Endometrial microvascular endothelial cells (primary cell): ENCODE results near the gene IL31. TPM values are rescaled to one million over a fixed set of nuclear protein-coding genes. Genes with fewer than 3 reads are reported as not detected.
"Not testable (repeated sequence)": the region's sequence is repeated elsewhere in the genome, so short reads cannot be mapped to it uniquely, and the experiment has no call there.

ENCODE experiments used
- in situ Hi-C: cut with HindIII; loops from 2 replicates; pipeline ENCODE4 v1.10.0; 2017; ENCODE audit warnings: low sequenced_read_pairs, low pct_unique_long_range_greater_than_20kb; ENCODE audit errors: inconsistent ontology term
- total RNA-seq: library from RNA; depleted of rRNA; stranded (reverse); fragments of >200 nt; gene quantifications from one replicate; pipeline ENCODE4 v1.2.3, GENCODE V29; 2015; ENCODE audit errors: inconsistent ontology term

The IL31 gene
- not detected for total RNA-seq

DNA sequence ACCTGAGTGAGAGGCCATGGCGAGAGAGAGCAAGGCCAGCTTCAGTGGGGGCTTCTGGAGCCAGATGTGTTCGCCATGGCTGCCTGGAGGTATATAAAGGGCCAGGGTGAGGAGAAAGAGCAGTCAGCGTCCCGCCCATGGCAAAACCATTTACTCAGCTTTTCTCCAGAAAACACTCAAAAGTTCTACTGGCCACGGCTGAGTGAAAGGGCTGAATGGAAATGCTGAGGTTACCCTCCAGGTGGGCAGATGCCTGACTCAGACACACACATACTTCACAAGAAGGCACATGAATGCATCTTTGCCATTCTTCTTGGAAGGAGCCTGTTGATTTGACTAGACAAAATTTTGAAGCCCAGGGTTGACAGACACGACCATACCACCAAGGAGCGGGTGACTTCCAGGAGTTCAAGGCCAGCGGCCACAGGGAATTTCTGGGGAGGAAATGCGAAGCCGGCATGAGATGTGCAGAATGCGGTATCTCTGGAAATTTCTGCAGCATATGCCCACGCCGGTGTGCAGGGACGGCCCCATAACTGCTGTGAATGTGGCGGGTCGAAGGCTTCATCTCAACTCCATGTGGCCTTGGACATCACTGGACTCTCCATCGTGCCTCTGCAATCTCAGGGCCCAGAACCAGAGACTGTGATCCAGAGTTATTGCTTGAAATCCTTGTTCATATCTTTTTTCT lies at the start of gene IL31:
IL31 (minus strand) TSS at position 67 of the 691 bp plus-strand sequence; CDS start at position 18, 49 bp downstream.
- in situ Hi-C loops: no loop called here

DNA sequence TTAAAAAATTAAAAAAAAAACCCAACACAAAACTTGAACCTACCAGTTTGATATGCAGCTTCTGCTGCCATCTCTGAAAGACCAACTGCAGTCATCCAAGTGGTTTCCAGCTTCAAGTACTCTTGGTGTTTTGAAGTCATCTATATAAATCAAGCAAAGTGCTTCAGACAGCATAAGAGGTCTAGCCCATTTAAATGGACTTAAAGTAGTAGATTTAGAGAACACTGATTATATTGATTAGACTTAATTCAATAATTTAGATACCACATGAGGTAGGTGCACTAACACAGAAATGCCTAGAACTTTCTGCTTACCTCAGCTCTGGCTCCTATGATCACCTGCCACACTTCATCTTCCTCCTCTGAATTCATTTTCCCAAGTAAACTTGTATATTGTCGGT lies 42.4 kb upstream of the IL31 start:
- in situ Hi-C loops: no loop called here

DNA sequence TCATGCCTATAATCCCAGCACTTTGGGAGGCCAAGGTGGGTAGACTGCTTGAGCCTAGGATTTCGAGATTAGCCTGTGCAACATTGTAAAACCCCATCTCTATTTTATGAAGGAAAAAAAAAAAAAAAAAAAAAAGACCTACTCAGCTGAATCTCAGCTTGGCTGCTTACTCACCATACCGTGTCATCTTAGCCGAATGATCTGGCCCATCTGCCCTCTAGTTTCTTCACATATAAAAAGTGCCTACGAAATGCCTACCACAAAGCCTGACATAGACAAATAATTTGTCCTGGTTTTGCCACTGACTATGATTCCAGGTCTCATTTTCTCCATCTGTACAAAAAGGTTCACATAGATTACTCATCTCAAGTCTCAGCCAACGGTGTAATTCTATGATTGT lies 41.8 kb upstream of the IL31 start:
- in situ Hi-C loops: no loop called here

DNA sequence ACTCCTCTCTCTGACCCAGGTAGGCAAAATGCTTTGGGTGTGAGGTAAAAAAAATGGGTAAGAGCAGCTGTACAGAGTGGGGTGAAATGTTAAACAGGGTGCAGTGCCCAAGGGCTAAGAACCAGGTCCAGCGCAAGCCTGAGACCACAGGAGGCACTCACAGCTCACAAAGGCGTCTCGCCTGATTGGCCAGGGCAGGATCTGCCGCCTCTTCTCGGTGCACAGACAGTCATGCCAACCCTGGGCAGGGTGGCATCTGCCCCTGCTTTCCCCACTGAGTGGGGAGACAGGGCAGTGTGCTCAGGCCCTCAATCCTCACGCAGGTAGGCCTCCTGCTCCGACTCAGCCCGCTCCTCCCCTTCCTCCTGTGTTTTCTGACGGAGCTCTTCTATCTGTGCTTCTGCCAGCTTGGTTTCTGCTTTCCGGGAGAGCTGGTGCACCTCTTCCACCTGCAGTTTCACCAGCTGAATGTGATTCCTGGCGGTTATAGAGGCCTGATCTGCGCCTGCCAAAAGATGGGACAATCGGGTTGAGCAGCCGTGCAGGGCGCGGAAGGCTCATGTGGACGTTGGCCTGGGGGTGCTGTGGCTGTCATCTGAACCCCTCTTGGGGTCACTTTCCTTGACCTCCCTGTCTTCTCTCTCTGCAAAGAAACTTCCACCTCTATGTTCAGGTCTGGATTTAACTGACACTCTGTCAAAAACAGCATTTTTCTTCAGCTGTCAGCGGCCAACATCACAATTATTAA lies 34.2 kb upstream of the IL31 start:
- in situ Hi-C loops: no loop called here

DNA sequence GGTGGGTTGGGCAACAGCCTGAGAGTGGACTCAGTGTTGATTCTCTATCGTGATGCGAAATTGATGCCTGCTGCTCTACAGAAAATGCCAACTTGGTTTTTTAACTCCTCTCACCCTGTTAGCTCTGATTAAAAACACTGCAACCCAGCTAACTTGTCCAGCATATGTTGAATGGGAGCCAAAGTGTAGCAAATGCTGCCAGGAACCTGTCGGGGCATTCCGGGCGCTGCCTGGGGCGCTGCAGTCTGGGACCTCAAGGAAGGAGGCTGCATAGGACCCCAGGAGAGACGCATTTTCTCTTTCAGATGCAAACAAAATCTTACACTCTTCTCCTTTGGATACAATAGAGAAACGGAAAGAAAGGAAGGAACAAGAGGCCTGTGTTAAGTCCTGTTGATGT lies 33.4 kb upstream of the IL31 start:
- in situ Hi-C loops: no loop called here

DNA sequence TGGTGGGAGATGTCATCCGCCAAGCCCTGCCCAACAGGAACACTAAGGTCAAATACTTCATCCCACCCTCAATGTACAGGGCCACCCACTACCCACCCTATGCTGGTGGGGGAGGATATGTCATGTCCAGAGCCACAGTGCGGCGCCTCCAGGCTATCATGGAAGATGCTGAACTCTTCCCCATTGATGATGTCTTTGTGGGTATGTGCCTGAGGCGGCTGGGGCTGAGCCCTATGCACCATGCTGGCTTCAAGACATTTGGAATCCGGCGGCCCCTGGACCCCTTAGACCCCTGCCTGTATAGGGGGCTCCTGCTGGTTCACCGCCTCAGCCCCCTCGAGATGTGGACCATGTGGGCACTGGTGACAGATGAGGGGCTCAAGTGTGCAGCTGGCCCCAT lies 33.0 kb upstream of the IL31 start:
- in situ Hi-C loops: no loop called here

DNA sequence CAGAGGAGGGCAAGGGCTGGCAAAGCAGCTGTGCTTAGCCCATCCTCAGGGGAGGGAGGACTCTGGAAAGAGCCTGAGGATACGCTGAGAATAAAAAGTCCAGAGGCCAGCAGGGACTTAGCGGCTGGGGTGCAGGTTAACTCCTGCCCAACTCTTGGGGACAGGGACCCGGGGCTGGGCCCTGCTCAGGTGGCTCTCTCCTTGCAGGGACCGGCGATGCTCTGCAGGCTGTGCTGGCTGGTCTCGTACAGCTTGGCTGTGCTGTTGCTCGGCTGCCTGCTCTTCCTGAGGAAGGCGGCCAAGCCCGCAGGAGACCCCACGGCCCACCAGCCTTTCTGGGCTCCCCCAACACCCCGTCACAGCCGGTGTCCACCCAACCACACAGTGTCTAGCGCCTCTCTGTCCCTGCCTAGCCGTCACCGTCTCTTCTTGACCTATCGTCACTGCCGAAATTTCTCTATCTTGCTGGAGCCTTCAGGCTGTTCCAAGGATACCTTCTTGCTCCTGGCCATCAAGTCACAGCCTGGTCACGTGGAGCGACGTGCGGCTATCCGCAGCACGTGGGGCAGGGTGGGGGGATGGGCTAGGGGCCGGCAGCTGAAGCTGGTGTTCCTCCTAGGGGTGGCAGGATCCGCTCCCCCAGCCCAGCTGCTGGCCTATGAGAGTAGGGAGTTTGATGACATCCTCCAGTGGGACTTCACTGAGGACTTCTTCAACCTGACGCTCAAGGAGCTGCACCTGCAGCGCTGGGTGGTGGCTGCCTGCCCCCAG lies 32.3 kb upstream of the IL31 start:
- in situ Hi-C loops: no loop called here

DNA sequence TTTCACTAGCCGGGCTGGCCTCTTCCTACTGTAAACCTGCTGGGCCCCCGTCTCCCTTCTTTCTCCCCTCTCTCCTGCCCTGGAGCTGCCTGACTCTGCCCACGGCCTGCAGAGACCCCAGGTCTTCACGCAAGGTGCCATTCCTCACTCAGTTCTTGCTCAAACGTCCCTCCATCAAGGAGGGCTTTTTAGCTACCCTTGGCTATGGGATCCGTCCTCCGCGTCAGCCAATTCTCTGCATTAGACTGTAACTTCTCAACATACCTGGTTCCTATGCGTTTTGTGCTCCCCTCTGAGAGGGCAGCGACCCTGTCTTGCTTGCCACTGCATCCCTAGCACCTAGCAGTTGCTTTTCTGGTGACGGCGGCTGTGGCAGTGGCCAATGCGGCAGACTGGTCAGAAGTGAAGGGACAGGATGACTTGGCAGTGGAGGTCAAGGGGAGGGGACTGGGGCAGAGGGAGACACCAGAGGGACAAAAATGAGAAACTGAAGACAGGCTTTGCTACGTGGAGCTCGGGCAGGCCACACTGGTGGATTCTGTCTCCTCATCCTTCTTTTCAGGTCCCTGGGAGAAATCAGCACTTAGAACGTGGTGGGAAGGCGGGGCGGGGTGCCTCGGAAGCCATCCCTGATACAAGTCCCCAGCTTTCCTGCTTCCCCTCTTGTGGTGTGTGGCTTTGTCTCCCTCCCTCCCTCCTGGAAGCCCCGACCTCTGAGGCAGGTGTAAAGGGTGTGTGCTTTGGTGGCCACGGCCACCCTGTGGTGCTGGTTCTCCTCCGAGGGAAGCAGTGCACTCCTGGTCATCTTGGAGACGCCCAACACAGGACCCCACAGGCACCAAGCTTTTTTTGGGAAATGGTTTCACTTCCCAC lies 31.3 kb upstream of the IL31 start:
- in situ Hi-C loops: no loop called here

DNA sequence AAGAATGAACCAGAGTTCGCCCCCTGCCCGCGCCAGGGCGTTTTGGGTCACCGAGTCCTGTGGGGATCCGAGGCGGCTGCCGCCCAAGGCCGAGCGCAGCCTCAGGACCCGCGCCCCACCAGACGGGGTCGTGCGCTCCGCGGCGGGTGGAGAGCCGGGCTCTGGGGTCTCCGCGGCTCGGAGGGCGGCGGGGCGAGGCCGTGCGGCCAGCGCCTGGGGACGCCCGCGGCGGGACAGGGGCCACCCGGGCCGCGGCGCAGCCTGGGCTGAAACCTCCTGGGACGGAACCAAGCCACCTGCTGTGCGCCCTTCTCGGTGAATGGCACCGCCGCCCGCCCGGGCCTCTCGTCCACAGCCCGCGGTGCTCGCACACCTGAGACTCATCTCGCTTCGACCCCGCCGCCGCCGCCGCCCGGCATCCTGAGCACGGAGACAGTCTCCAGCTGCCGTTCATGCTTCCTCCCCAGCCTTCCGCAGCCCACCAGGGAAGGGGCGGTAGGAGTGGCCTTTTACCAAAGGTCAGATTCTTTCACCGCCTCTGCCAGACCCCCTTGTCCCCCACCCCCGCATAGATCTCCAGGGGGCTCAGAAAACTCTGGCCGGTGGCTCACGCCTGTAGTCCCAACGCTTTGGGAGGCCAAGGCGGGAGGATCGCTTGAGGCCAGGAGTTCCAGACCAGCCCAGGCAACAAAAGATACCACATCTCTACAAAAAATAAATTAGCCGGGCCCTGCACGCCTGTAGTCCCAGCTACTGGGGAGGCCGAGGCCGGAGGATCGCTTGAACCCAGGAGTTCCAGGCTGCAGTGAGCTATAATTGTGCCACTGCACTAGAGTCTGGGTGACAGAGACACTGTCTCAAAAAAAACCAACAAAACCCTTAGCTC lies 30.4 kb upstream of the IL31 start:
- in situ Hi-C loops: no loop called here

DNA sequence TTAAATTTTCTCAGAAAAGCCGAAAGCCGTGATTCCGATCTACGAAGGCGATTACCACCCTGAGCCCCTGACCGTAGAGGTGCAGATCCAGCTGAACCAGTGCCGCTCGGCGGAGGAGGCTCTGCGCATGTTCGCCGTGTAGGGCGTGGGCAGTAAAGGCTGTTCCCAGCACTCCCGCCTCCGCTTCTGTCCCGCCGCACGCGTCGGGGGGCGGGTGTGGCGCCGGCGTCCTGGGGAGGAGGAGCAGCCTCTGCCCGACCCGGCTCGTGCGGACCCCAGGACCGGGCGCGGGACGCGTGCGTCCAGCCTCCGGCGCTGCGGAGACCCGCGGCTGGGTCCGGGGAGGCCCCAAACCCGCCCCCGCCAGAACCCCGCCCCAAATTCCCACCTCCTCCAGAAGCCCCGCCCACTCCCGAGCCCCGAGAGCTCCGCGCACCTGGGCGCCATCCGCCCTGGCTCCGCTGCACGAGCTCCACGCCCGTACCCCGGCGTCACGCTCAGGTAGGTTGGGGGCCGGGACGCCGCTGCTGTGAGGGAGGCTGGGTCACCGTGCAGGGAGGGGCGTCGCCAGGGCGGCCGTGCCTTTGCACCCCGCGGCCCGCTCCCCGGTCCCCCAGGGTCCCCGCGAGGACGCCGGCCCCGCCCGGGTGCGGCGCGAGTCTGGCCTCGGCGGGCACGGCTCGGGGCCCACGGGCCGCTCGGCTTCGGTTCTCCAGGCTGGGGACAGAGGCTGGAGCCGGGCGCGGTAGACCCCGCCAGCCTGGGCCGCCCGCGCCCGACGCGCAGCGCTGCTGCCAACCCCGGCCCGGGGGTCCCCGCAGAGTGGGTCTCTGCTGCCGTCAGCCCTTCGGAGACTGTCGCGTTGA lies 29.5 kb upstream of the IL31 start, which contains the start of gene B3GNT4:
B3GNT4 (plus strand) TSS at position 409 of the 866 bp plus-strand sequence. CDS start 910 bp downstream, outside the sequence.
- in situ Hi-C loops: no loop called here

DNA sequence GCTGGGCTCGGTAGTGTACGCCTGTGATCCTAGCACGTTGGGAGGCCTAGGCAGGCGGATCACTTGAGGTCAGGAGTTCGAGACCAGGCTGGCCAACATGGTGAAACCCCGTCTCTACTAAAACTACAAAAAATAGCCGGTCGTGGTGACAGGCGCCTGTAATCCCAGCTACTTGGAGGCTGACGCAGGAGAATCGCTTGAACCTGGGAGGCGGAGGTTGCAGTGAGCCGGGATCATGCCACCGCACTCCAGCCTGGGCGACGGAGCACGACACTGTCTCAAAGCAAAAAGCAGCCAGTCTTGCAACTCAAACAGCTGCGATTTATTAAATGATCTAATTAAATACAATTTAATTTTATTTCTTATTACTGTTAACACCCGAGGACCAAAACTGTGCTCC lies 28.8 kb upstream of the IL31 start:
- in situ Hi-C loops: not testable (repeated sequence)

DNA sequence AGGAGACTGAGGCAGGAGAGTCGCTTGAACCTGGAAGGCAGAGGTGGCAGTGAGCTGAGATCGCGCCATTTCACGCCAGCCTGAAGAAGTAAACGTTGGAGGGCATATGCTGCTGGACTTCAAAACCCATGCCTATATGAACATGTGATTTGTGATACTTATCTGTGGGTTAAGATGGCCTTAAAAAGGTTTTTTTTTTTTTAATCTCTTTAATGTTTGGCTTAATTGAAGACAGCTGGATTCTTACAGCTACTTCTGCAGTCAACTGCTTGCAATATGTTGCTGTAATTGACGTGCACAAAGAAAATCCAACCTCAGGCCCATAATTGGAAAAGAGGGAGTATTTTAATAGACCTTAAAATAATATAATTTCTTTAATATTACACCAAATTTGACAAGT lies 28.0 kb upstream of the IL31 start:
- in situ Hi-C loops: no loop called here

DNA sequence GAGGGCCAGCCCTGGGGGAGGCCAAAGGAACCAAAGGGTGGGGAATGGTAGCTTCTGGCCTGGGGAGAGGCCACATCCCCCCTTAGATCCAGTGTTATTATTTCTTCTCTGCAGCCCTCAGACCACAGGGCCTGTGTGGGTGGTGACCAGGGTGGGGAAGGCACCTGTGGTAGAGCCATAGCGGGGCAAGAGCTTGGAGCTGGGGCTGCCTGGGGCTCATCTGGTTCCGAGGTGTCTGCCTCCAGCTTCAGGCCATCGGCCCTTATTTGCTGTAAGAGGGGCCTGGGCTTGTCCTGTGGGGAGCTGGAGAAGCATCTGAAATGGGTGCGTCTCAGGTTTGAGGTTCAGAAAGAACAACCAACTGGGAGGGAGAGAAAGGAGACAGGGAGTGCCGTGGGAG lies 27.4 kb upstream of the IL31 start:
- in situ Hi-C loops: no loop called here

DNA sequence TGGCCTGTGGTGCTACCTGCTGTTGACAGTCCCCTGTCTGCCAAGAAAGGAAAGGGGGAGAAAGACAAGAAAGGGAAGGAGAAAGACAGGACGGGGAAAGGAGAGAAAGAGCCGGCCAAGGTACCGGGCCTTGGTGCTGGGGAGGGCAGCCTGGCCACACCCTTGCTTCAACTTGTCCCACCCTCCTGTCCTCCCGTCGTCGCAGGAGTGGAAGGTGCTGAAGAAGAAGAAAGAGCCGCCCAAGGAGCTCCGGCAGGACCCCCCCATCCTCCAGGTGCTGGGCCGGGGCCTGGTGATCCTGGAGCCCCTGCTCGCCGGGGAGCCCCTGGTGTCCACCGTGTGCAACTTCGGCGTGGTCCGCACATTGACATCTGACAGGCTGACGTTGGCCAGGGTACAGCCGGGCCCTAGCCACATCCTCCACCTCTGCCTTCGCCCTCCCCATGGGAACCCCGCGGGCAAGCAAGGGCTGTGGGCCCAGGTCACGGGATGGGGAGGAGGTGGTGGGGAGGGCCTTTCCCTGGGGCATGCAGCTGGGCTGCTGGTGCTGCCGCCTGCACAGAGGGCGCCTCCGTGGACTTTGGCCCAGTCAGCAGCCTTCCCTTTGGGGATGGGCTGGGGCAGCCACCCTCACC lies 26.6 kb upstream of the IL31 start:
- in situ Hi-C loops: no loop called here

DNA sequence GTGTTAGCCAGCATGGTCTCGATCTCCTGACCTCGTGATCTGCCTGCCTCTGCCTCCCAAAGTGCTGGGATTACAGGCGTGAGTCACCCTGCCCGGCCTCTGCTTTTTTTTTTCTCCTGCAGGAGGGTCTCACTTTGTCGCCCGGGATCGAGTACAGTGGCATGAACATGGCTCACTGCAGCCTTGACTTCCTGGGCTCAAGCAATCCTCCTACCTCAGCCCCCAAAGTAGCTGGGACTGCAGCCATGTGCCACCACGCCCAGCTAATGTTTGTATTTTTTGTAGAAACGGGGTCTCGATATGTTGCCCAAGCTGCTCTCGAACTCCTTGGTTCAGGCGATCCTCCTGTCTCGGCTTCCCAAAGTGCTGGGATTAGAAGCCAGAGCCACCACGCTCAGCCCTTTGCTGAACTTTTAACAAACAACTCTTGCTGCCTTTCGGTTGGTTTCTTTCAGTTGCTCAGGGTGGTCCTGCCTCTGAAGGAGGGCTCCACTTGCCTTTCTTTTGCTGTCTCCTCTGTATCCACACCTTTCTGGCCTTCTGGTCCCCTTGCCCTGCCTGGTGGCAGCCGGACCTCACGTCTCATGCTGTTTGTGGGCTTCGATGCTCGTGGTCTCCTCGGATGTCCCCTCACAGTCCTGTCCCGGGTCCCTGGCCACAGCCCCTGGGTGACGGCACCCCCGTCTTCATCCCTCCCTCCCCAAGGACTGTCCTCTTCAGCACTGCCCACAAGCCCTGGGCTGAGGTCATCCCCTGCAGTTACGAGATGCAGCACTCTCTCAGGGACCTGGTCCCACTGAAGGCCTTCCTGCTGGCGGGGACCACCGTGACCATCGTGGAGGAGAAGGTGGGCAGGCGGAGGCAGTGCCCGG lies 25.7 kb upstream of the IL31 start:
- in situ Hi-C loops: no loop called here

DNA sequence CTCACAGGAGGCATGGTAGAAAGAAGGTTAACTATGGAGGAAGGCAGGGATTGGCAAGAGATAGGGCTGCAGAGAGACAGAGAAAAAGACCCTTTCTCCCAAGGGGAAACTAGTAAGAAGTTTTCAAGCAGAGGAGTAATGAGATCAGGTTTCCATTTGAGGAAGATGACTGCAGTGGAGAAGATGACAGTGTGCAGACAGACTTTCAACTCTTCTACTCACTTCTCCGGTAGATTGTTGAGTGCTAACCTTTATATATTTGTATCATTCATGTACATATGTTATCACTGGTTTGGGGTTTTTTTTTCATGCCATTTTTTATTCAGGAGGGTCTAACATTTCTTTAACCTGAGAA lies 23.6 kb upstream of the IL31 start:
- in situ Hi-C loops: no loop called here
